HCT116 (cell line): ENCODE measurements around the gene FAM177B. TPM values are rescaled to one million over a fixed set of nuclear protein-coding genes. Genes with fewer than 3 reads are reported as not detected.

Experiments
- ATAC-seq: fragments of 200-7000 bp; cut with Tn5 transposase; 2 replicates; pipeline ENCODE4 v1.9.1; 2020; ENCODE audit warnings: mild to moderate bottlenecking, moderate library complexity
- BruUV-seq: library from RNA; stranded (reverse); fragments of 400-500 nt; replicated peaks from 2 replicates; lab custom pipeline; 2021; lab: Mats Ljungman, UMichigan
- CTCF ChIA-PET: fragments of 300-600 bp; sonication (Branson Sonifier 250); formaldehyde crosslinking; loops from one replicate; lab custom pipeline; 2021; ENCODE audit warnings: antibody characterized with exemption; lab: Charles Lee
- POLR2A ChIA-PET: fragments of 300-600, 350-600 bp; sonication (Branson Sonifier 250); formaldehyde crosslinking; loops from one replicate; lab custom pipeline; 2021; ENCODE audit warnings: antibody characterized with exemption; lab: Charles Lee
- RAD21 ChIA-PET, 2 experiments: fragments of 300-600 bp; sonication (Branson Sonifier 250); formaldehyde crosslinking; loops; one replicate each; lab custom pipeline; 2023; ENCODE audit warnings: low total read pairs in 2 of 2; ENCODE audit not compliant: uncharacterized antibody in 2 of 2, unreplicated experiment in 2 of 2, low non-redundant PET in 1 of 2; lab: Charles Lee
- DNase-seq: peaks from one replicate; pipeline ENCODE4 v3.0.0-alpha.2; 2010; ENCODE audit warnings: low read depth, low spot score
- H2AFZ ChIP-seq: fragments of 200-600 bp; shearing (Covaris generic), sonication (generic); 2 replicates; pipeline ENCODE4 v1.6.1; 2017; ENCODE audit warnings: low read depth, mixed run types, mixed read lengths, antibody characterized with exemption, low read length; ENCODE audit not compliant: poor library complexity, severe bottlenecking
- H3K27ac ChIP-seq: 2 replicates; pipeline ENCODE4 v1.5.1; 2012; ENCODE audit warnings: low read depth, low read length
- H3K27me3 ChIP-seq: fragments of 200-600 bp; sonication (generic); 2 replicates; pipeline ENCODE4 v1.6.1; 2016; ENCODE audit warnings: mixed run types, low read length, mixed read lengths; ENCODE audit not compliant: insufficient read depth
- H3K36me3 ChIP-seq, 2 experiments: fragments of 200-500 bp in 1 of 2; fragments of 200-600 bp in 1 of 2; sonication (Bioruptor generic) in 1 of 2; sonication (generic) in 1 of 2; 2 replicates each; pipeline versions ENCODE4 v1.5.1 to v1.6.1; 2014 to 2016; ENCODE audit warnings: low read length in 2 of 2, inconsistent platforms in 1 of 2, mixed read lengths in 1 of 2, mixed run types in 1 of 2; ENCODE audit not compliant: insufficient read depth in 2 of 2, control insufficient read depth in 1 of 2
- H3K4me1 ChIP-seq, 2 experiments: fragments of 200-600 bp in 1 of 2; sonication (generic) in 1 of 2; 2 replicates each; pipeline versions ENCODE4 v1.5.1 to v1.6.1; 2012 to 2017; ENCODE audit warnings: low read length in 2 of 2, inconsistent platforms in 1 of 2, mild to moderate bottlenecking in 1 of 2, mixed read lengths in 1 of 2, mixed run types in 1 of 2, moderate library complexity in 1 of 2; ENCODE audit not compliant: insufficient read depth in 2 of 2, control insufficient read depth in 1 of 2
- H3K4me2 ChIP-seq: fragments of 200-600 bp; sonication (generic); 2 replicates; pipeline ENCODE4 v1.6.1; 2017; ENCODE audit warnings: mixed run types, low read length, mixed read lengths
- H3K4me3 ChIP-seq, 2 experiments: fragments of 200-600 bp in 1 of 2; sonication (generic) in 1 of 2; replicated peaks in 1 of 2; 2 replicates each; pipeline ENCODE4 v1.5.1; 2011 to 2016; ENCODE audit warnings: low read length in 2 of 2, control low read depth in 1 of 2, low read depth in 1 of 2, mild to moderate bottlenecking in 1 of 2, mixed read lengths in 1 of 2, mixed run types in 1 of 2
- H3K79me2 ChIP-seq: fragments of 200-600 bp; sonication (generic); 2 replicates; pipeline ENCODE4 v1.6.1; 2017; ENCODE audit warnings: mild to moderate bottlenecking, mixed run types, low read length, moderate library complexity, mixed read lengths; ENCODE audit not compliant: insufficient read depth
- H3K9ac ChIP-seq: fragments of 200-600 bp; sonication (generic); 2 replicates; pipeline ENCODE4 v1.6.1; 2016; ENCODE audit warnings: low read length, mixed read lengths
- H3K9me2 ChIP-seq: fragments of 200-600 bp; sonication (generic), shearing (Covaris generic); 2 replicates; pipeline ENCODE4 v1.6.1; 2017; ENCODE audit warnings: mixed run types, mild to moderate bottlenecking, moderate library complexity; ENCODE audit not compliant: insufficient read depth
- H3K9me3 ChIP-seq, 2 experiments: fragments of 200-500 bp in 1 of 2; fragments of 200-600 bp in 1 of 2; sonication (Bioruptor generic) in 1 of 2; sonication (generic) in 1 of 2; 2 replicates each; pipeline ENCODE4 v1.6.1; 2014 to 2017; ENCODE audit warnings: low read length in 2 of 2, mixed read lengths in 2 of 2, inconsistent platforms in 1 of 2, low read depth in 1 of 2, mild to moderate bottlenecking in 1 of 2, mixed run types in 1 of 2, moderate library complexity in 1 of 2; ENCODE audit not compliant: control insufficient read depth in 1 of 2, insufficient read depth in 1 of 2
- H4K20me1 ChIP-seq: fragments of 200-600 bp; sonication (generic), shearing (Covaris generic); 2 replicates; pipeline ENCODE4 v1.6.1; 2017; ENCODE audit warnings: mixed run types, mild to moderate bottlenecking, moderate library complexity; ENCODE audit not compliant: insufficient read depth
- CEBPB ChIP-seq: IDR thresholded peaks from 2 replicates; pipeline ENCODE4 v1.6.1; 2012; ENCODE audit warnings: low read depth
- EGR1 ChIP-seq: IDR thresholded peaks from 2 replicates; pipeline ENCODE4 v1.6.1; 2012; ENCODE audit warnings: low read depth
- EZH2phosphoT487 ChIP-seq: fragments of 200-600 bp; IDR thresholded peaks from 2 replicates; pipeline ENCODE4 v1.6.1; 2018; ENCODE audit warnings: antibody characterized with exemption, borderline replicate concordance
- FOSL1 ChIP-seq: IDR thresholded peaks from 2 replicates; pipeline ENCODE4 v1.6.1; 2012; ENCODE audit warnings: low read depth
- POLR2AphosphoS5 ChIP-seq: IDR thresholded peaks from 2 replicates; pipeline ENCODE4 v1.6.1; 2011; ENCODE audit warnings: mild to moderate bottlenecking, low read depth, low read length, moderate library complexity
- RAD21 ChIP-seq: IDR thresholded peaks from 2 replicates; pipeline ENCODE4 v1.6.1; 2012; ENCODE audit warnings: low read depth, mild to moderate bottlenecking
- SIN3A ChIP-seq: IDR thresholded peaks from 2 replicates; pipeline ENCODE4 v1.6.1; 2012; ENCODE audit warnings: low read depth
- SP1 ChIP-seq: IDR thresholded peaks from 2 replicates; pipeline ENCODE4 v1.6.1; 2012; ENCODE audit warnings: low read depth
- SRF ChIP-seq: IDR thresholded peaks from 2 replicates; pipeline ENCODE4 v1.6.1; 2012; ENCODE audit warnings: low read depth
- TCF7L2 ChIP-seq: IDR thresholded peaks from 2 replicates; pipeline ENCODE4 v1.7.0; 2011; ENCODE audit warnings: borderline replicate concordance, inconsistent platforms; ENCODE audit not compliant: insufficient read depth, insufficient read length; ENCODE audit errors: extremely low read depth
- YY1 ChIP-seq: IDR thresholded peaks from 2 replicates; pipeline ENCODE4 v1.6.1; 2011; ENCODE audit warnings: low read length, low read depth, moderate library complexity, mild to moderate bottlenecking; ENCODE audit not compliant: insufficient replicate concordance; ENCODE audit errors: extremely low read depth
- ZNF274 ChIP-seq: fragments of 200-500 bp; sonication (Bioruptor generic); IDR thresholded peaks from 2 replicates; pipeline ENCODE4 v1.6.1; 2014; ENCODE audit warnings: mild to moderate bottlenecking, low read depth, low read length, inconsistent platforms
- intact Hi-C: fragments of 100-400 bp; cut with micrococcal nuclease; formaldehyde crosslinking; loops from 2 replicates; pipeline ENCODE4 v1.10.0; 2022
- total RNA-seq: library from RNA; stranded (reverse); gene quantifications from one replicate; pipeline ENCODE4 v1.2.1, GENCODE V29; 2021; ENCODE audit not compliant: unreplicated experiment
- TF ChIP-seq, protein P1 (sequence below), 3 experiments: fragments of 200-600 bp in 1 of 3; sonication (generic) in 1 of 3; IDR thresholded peaks in 2 of 3; conservative IDR thresholded peaks in 1 of 3; 2 replicates each; pipeline ENCODE4 v1.5.1; 2012 to 2017; ENCODE audit warnings: low read depth in 2 of 3, low read length in 2 of 3, antibody characterized with exemption in 1 of 3, borderline replicate concordance in 1 of 3, control low read depth in 1 of 3, mild to moderate bottlenecking in 1 of 3, mixed read lengths in 1 of 3, mixed run types in 1 of 3, moderate library complexity in 1 of 3; ENCODE audit not compliant: insufficient read depth in 1 of 3
- TF ChIP-seq, protein P2 (sequence below): IDR thresholded peaks from 2 replicates; pipeline ENCODE4 v1.6.1; 2012

FAM177B gene
- total RNA-seq, 1 experiment from 2014 or later, result not detected

DNA sequence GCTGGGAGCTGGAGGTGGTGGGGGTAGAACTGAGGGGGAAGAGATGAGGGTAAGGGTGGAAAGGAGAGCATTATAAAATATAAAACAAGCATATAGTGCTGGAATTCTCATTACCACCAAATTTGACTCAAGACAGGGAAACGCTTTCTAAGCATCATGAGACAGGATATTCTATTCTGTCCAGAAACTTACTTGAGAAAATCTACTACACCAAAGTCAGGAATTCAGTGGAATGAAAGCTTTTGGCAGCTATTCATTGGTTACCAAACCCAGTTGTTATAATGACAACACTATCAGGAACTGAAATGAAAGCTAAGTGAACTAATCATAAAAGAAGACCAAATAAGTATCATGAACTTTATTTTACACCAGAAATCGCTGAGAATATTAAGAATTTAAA is 39.2 kb upstream of the FAM177B start:
- POLR2A ChIA-PET, result no interaction called here

DNA sequence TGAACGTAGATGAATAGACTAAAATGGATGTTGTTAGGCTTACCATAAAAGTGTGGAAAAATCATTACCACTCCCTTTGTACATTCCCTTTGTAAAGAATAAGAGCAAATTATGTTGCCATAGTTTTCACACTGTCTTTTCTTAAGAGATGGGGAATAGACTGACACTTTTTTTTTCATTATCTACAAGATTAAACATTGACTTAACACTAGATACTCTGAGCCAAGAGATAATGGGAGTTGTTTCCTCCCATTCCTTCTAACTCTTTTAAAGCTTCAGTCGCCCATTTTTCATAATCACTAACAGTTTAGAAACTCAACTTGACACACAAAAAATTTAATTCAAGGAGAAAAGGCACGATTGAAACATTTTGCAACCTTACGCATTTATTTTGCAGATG is 34.8 kb upstream of the FAM177B start:
- CTCF ChIA-PET, result no interaction called here
- no peak overlapping the region for H3K4me2 ChIP-seq
- intact Hi-C loops, result no loop called here
- DNase-seq (no peak), ATAC-seq (no peak)
- no peak overlapping the region for H2AFZ ChIP-seq
- H3K36me3 ChIP-seq, result peaks cover 10% of the 10 kb centered on the region in 2 experiments; a peak in 3 of 4 replicates
- no peaks in the 10 kb centered on the region for H3K4me1 ChIP-seq
- RAD21 ChIA-PET, result no interaction called here
- no peaks in the 10 kb centered on the region for H4K20me1 ChIP-seq
- no peak overlapping the region for H3K27ac ChIP-seq
- no peaks in the 10 kb centered on the region for H3K27me3 ChIP-seq
- H3K9ac ChIP-seq, result no peak overlapping the region
- H3K4me3 ChIP-seq, result no peak overlapping the region
- no peaks in the 10 kb centered on the region for H3K9me3 ChIP-seq
- H3K79me2 ChIP-seq, result peaks cover 47% of the 10 kb centered on the region
- H3K9me2 ChIP-seq, result no peaks in the 10 kb centered on the region
- POLR2A ChIA-PET, result no interaction called here
- BruUV-seq, result TSS peak; percentile 15
- TF ChIP-seq, protein P1, sequence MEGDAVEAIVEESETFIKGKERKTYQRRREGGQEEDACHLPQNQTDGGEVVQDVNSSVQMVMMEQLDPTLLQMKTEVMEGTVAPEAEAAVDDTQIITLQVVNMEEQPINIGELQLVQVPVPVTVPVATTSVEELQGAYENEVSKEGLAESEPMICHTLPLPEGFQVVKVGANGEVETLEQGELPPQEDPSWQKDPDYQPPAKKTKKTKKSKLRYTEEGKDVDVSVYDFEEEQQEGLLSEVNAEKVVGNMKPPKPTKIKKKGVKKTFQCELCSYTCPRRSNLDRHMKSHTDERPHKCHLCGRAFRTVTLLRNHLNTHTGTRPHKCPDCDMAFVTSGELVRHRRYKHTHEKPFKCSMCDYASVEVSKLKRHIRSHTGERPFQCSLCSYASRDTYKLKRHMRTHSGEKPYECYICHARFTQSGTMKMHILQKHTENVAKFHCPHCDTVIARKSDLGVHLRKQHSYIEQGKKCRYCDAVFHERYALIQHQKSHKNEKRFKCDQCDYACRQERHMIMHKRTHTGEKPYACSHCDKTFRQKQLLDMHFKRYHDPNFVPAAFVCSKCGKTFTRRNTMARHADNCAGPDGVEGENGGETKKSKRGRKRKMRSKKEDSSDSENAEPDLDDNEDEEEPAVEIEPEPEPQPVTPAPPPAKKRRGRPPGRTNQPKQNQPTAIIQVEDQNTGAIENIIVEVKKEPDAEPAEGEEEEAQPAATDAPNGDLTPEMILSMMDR (IDR thresholded peaks at IDR 0.05 in 2 of 3, conservative IDR thresholded peaks at IDR 0.05 in 1 of 3; ENCODE audit: borderline replicate concordance in 1 of 3, insufficient read depth in 1 of 3, low read depth in 2 of 3, low read length in 2 of 3), result no peak
- TF ChIP-seq EZH2phosphoT487 (no peak), FOSL1 (no peak), ZNF274 (no peak), EGR1 (no peak), SP1 (no peak), SRF (no peak), SIN3A (no peak), TCF7L2 (no peak), YY1 (no peak)
- TF ChIP-seq, protein P2, sequence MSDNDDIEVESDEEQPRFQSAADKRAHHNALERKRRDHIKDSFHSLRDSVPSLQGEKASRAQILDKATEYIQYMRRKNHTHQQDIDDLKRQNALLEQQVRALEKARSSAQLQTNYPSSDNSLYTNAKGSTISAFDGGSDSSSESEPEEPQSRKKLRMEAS, result no peak

More for the DNA sequence above, 39.2 kb upstream of the FAM177B start:
- Histone ChIP-seq H3K4me2 (no peak overlapping the region), H3K9me2 (no peaks in the 10 kb centered on the region), H3K4me3 (no peak overlapping the region), H3K4me1 (no peaks in the 10 kb centered on the region), H3K9me3 (no peaks in the 10 kb centered on the region), H3K9ac (no peak overlapping the region), H2AFZ (no peak overlapping the region), H3K27ac (no peak overlapping the region), H3K36me3 (peaks cover 10 to 12% of the 10 kb centered on the region in 2 experiments; a peak in 3 of 4 replicates)
- RAD21 ChIA-PET, result no interaction called here
- CTCF ChIA-PET, result no interaction called here
- no peak for DNase-seq
- no TSS peak for BruUV-seq
- TF ChIP-seq, protein P2, result no peak
- TF ChIP-seq EGR1 (no peak), RAD21 (no peak), CEBPB (no peak), POLR2AphosphoS5 (no peak), TCF7L2 (no peak)
- TF ChIP-seq, protein P1 (IDR thresholded peaks at IDR 0.05 in 2 of 3, conservative IDR thresholded peaks at IDR 0.05 in 1 of 3; ENCODE audit: borderline replicate concordance in 1 of 3, insufficient read depth in 1 of 3, low read depth in 2 of 3, low read length in 2 of 3), result no peak
- TF ChIP-seq, all 23 proteins: peak for 0
- H3K27me3 ChIP-seq, result no peaks in the 10 kb centered on the region
- ATAC-seq, result no peak
- peaks cover 15% of the 10 kb centered on the region for H3K79me2 ChIP-seq
- intact Hi-C loops, result loop anchor here (5.0 kb wide), 1 partner anchor 46 kb away; no protein-coding TSS in a partner anchor
- H4K20me1 ChIP-seq, result no peaks in the 10 kb centered on the region
